PC-9 (cell line): Measurements from ENCODE around the gene EPHA7. TPM values are rescaled to one million over a fixed set of nuclear protein-coding genes. Genes with fewer than 3 reads are reported as not detected.

Experiments
- BruUV-seq: library from RNA; stranded (reverse); fragments of 400-500 nt; replicated peaks from 2 replicates; lab custom pipeline; 2021; lab: Mats Ljungman, UMichigan
- CTCF ChIA-PET: fragments of 300-600 bp; sonication (Branson Sonifier 250); formaldehyde crosslinking; loops from one replicate; lab custom pipeline; 2022; ENCODE audit warnings: antibody characterized with exemption; lab: Charles Lee
- POLR2A ChIA-PET: fragments of 300-600 bp; sonication (Branson Sonifier 250); formaldehyde crosslinking; loops from one replicate; lab custom pipeline; 2022; ENCODE audit warnings: antibody characterized with exemption; ENCODE audit not compliant: unreplicated experiment; lab: Charles Lee
- DNase-seq, 2 experiments: peaks; one replicate each; pipeline versions ENCODE4 v3.0.0 to v3.0.0-alpha.2; 2015 to 2022; ENCODE audit warnings: mixed read lengths in 1 of 2
- H2AFZ ChIP-seq: fragments of 200-600 bp; sonication (generic); 2 replicates; pipeline ENCODE4 v1.8.1; 2017; ENCODE audit warnings: antibody characterized with exemption
- H3F3A ChIP-seq: fragments of 200-600 bp; sonication (generic); 2 replicates; pipeline ENCODE4 v1.8.1; 2017; ENCODE audit warnings: antibody characterized with exemption, mild to moderate bottlenecking, low read depth; ENCODE audit not compliant: insufficient read depth
- H3K27ac ChIP-seq: fragments of 200-600 bp; sonication (generic); 2 replicates; pipeline ENCODE4 v1.6.1; 2016; ENCODE audit warnings: mixed run types
- H3K27me3 ChIP-seq: fragments of 200-600 bp; sonication (generic); 2 replicates; pipeline ENCODE4 v1.6.1; 2016; ENCODE audit warnings: low read depth, mixed run types; ENCODE audit not compliant: insufficient read depth
- H3K36me3 ChIP-seq: fragments of 200-600 bp; sonication (generic); 2 replicates; pipeline ENCODE4 v1.6.1; 2016; ENCODE audit warnings: low read depth, mixed run types
- H3K4me1 ChIP-seq: fragments of 200-600 bp; sonication (generic); replicated peaks from 2 replicates; pipeline ENCODE4 v1.6.1; 2016; ENCODE audit warnings: mixed run types; ENCODE audit not compliant: insufficient read depth
- H3K4me2 ChIP-seq: fragments of 200-600 bp; sonication (generic); 2 replicates; pipeline ENCODE4 v1.6.1; 2017; ENCODE audit warnings: mixed run types
- H3K4me3 ChIP-seq: fragments of 200-600 bp; sonication (generic); 2 replicates; pipeline ENCODE4 v1.6.1; 2016; ENCODE audit warnings: mixed run types
- H3K79me2 ChIP-seq: fragments of 200-600 bp; sonication (generic); 2 replicates; pipeline ENCODE4 v1.6.1; 2017; ENCODE audit warnings: low read depth, mixed run types
- H3K9me2 ChIP-seq: fragments of 200-600 bp; sonication (generic); 2 replicates; pipeline ENCODE4 v1.8.1; 2017; ENCODE audit warnings: mild to moderate bottlenecking; ENCODE audit not compliant: insufficient read depth
- H3K9me3 ChIP-seq: fragments of 200-600 bp; sonication (generic); 2 replicates; pipeline ENCODE4 v1.8.1; 2016; ENCODE audit warnings: low read depth; ENCODE audit not compliant: insufficient read depth
- H4K20me1 ChIP-seq: fragments of 200-600 bp; sonication (generic); 2 replicates; pipeline ENCODE4 v1.8.1; 2017; ENCODE audit not compliant: insufficient read depth
- EZH2 ChIP-seq: fragments of 200-600 bp; sonication (generic); IDR thresholded peaks from 2 replicates; pipeline ENCODE4 v1.8.0; 2017; ENCODE audit warnings: antibody characterized with exemption, low read depth
- intact Hi-C: fragments of 100-400 bp; cut with micrococcal nuclease; formaldehyde crosslinking; loops from one replicate; pipeline ENCODE4 v1.10.0; 2022; ENCODE audit not compliant: unreplicated experiment
- total RNA-seq: library from RNA; stranded (reverse); gene quantifications from 2 replicates; pipeline ENCODE4 v1.2.3, GENCODE V29; 2021
- TF ChIP-seq, protein P1 (sequence below): fragments of 200-600 bp; sonication (generic); conservative IDR thresholded peaks from 2 replicates; pipeline ENCODE4 v1.6.1; 2017; ENCODE audit warnings: mixed run types, antibody characterized with exemption, mild to moderate bottlenecking, moderate library complexity

The EPHA7 gene
- total RNA-seq, 1 experiment from 2014 or later = 0.57 TPM

DNA sequence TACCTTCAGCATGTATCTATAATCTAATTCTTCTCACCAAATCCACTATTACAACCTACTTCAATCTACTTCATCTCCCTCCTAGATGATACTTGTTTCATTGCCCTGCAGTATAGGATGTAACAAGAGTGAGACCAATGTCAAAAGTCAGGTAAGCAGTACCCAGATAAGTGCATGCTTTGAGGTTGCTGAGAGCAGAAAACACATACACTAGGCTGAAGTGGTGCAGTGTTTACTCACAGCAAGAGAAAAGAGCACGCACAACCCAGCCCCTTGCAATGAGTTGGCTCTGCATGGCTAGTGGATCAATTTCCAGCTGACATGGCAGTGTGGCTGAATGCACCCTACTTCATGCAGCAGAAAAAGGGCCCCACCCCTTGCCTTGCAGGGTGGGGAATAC, 199.9 kb downstream of the EPHA7 start:
- POLR2A ChIA-PET = no interaction called here

DNA sequence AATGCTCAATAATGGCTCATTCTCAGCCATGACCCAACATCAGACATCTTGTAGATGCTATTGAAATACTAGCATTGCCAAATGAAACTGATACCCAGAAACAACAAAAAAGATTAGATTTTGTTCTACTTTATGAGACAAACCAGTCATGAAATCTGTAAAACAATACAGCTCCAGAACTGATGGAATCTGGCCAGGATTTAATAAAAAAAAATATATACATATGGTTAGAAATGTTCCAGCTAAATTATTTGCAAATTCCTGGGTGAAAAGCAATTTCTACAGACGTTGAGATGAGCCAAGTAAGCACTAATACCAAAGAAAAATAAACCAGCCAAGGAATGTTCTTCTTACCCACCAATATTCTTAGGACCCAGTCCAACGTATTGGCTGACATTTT, 201.3 kb downstream of the EPHA7 start:
- no peaks in the 10 kb centered on the region for H3K36me3 ChIP-seq
- no peaks in the 10 kb centered on the region for H3K4me1 ChIP-seq
- H3K4me2 ChIP-seq = no peak overlapping the region
- H4K20me1 ChIP-seq = no peaks in the 10 kb centered on the region
- TF ChIP-seq, protein P1, sequence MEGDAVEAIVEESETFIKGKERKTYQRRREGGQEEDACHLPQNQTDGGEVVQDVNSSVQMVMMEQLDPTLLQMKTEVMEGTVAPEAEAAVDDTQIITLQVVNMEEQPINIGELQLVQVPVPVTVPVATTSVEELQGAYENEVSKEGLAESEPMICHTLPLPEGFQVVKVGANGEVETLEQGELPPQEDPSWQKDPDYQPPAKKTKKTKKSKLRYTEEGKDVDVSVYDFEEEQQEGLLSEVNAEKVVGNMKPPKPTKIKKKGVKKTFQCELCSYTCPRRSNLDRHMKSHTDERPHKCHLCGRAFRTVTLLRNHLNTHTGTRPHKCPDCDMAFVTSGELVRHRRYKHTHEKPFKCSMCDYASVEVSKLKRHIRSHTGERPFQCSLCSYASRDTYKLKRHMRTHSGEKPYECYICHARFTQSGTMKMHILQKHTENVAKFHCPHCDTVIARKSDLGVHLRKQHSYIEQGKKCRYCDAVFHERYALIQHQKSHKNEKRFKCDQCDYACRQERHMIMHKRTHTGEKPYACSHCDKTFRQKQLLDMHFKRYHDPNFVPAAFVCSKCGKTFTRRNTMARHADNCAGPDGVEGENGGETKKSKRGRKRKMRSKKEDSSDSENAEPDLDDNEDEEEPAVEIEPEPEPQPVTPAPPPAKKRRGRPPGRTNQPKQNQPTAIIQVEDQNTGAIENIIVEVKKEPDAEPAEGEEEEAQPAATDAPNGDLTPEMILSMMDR = no peak
- no peak for TF ChIP-seq EZH2
- ChIA-PET CTCF (no interaction called here), POLR2A (no interaction called here)
- intact Hi-C loops = no loop called here
- H3K9me2 ChIP-seq = no peaks in the 10 kb centered on the region
- H3K4me3 ChIP-seq = no peak overlapping the region
- H2AFZ ChIP-seq = no peak overlapping the region
- no peaks in the 10 kb centered on the region for H3K79me2 ChIP-seq
- H3K9me3 ChIP-seq = no peaks in the 10 kb centered on the region
- no peaks in the 10 kb centered on the region for H3K27me3 ChIP-seq
- H3F3A ChIP-seq = no peaks in the 10 kb centered on the region
- no TSS peak for BruUV-seq
- DNase-seq = no peak
- H3K27ac ChIP-seq = no peak overlapping the region

More for the DNA sequence above, 199.9 kb downstream of the EPHA7 start:
- intact Hi-C loops = no loop called here
- Histone ChIP-seq H3F3A (no peaks in the 10 kb centered on the region), H3K27ac (no peak overlapping the region), H3K79me2 (no peaks in the 10 kb centered on the region), H2AFZ (no peak overlapping the region), H3K4me3 (no peak overlapping the region), H3K36me3 (no peaks in the 10 kb centered on the region), H3K27me3 (no peaks in the 10 kb centered on the region), H3K9me3 (no peaks in the 10 kb centered on the region), H3K9me2 (no peaks in the 10 kb centered on the region), H3K4me1 (no peaks in the 10 kb centered on the region), H4K20me1 (no peaks in the 10 kb centered on the region), H3K4me2 (no peak overlapping the region)
- CTCF ChIA-PET = no interaction called here
- BruUV-seq = no TSS peak
- DNase-seq = no peak
- TF ChIP-seq, protein P1 = no peak
- no peak for TF ChIP-seq EZH2

DNA sequence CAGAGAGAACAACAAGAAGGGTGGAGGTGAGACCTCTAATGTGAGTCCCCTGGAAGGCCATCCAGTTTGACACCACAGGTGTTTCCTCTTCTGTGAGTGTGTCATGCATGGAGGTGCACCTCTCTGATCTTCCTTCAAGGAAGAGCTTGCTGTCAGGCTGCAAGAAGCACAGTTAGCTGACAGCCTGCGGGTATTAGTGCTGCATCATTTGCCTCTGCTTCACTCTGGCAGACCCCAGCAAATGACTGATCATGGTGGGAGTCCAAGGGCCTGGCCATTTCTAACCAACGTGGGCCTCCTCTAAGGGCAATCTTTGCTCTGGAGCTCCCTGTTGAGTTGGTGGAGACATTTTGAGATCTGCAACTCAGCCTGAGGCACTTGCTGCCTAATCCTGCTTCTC, 206.3 kb downstream of the EPHA7 start:
- intact Hi-C loops = no loop called here
- H3K27ac ChIP-seq = no peak overlapping the region
- no peak overlapping the region for H2AFZ ChIP-seq
- H3K9me2 ChIP-seq = no peaks in the 10 kb centered on the region
- H3F3A ChIP-seq = no peaks in the 10 kb centered on the region
- TF ChIP-seq EZH2 = no peak
- TF ChIP-seq, protein P1 = no peak
- no peak overlapping the region for H3K4me3 ChIP-seq
- no peaks in the 10 kb centered on the region for H3K9me3 ChIP-seq
- no peak for DNase-seq
- ChIA-PET POLR2A (no interaction called here), CTCF (no interaction called here)
- H3K36me3 ChIP-seq = no peaks in the 10 kb centered on the region
- H3K4me2 ChIP-seq = no peak overlapping the region
- H4K20me1 ChIP-seq = no peaks in the 10 kb centered on the region
- no peaks in the 10 kb centered on the region for H3K27me3 ChIP-seq
- no TSS peak for BruUV-seq
- H3K4me1 ChIP-seq = no peaks in the 10 kb centered on the region
- H3K79me2 ChIP-seq = no peaks in the 10 kb centered on the region
